HG03066 (cell line): Measurements from ENCODE around the gene MBNL2.

Source experiments
- ATAC-seq: cut with Tn5 transposase; IDR thresholded peaks from one replicate; pipeline ENCODE4 v1.9.1; 2021; ENCODE audit warnings: low read depth; ENCODE audit not compliant: unreplicated experiment

MBNL2 gene

DNA sequence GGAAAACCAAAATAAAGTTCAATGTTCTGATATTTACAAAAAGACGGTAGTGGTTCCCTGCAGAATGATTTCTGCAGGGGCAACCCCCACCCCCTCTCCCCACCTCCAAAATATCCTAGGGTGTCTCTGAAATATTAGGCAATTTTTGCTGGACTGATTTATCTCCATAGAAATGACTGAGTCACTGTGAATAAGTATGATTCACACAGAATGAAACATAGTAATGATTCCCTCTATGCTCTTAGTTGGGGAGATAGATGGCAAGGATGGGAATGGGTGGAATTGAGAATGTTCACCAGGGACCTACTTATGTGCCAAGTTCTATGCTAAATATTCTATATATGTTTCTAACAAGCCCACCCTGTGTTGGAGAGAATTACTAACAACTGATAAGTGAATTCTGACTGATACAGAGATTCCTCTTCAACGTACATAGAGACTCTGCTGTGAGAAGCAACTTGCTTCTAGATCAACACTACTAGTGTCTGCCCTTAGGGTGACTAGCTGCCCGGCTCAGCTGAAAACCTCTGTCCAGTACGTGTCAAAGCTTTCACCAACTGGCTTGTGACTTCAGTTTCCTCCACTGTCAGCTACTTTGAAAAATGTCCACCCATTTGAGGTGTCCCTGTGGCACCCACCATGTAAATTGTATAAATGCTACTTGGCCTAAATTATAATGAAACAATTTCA, 173.5 kb downstream of the MBNL2 start:
- ATAC-seq = no peak

DNA sequence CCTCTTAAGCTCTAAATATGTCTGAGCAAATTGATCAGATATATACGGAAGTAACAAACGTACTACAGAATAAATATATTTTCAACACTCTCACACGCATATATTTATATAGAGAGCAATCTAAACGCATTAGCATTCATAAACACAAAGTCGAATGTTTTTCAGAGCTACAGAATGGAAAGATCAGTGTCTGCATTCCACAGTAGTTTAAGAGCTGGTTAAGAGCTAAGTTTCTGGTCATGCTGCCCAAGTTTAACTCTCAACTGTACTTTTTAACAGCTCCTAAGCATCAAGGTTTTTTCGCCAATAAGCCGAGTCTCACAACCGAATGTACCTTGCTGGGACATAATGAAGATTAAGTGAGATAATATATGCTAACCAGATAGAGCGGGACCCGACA, 175.1 kb downstream of the MBNL2 start:
- ATAC-seq = no peak

DNA sequence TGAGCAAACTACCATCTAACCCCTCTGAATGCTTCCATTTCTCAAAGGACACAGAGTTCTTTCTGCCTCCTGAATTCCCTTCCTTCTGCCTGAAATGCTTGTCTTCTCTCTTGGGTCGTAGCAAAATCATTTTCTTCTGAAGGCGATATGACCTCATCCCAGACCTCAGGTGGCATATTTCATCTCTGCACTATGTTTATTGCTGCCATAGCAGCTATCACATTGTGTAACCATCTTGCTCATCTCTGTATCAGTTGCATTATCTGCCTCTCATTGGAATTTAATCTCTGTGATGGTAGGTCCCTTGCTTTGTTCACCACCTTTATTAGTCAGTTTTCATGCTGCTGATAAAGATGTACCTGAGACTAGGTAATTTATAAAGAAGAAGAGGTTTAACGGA, 179.3 kb downstream of the MBNL2 start:
- ATAC-seq = no peak

DNA sequence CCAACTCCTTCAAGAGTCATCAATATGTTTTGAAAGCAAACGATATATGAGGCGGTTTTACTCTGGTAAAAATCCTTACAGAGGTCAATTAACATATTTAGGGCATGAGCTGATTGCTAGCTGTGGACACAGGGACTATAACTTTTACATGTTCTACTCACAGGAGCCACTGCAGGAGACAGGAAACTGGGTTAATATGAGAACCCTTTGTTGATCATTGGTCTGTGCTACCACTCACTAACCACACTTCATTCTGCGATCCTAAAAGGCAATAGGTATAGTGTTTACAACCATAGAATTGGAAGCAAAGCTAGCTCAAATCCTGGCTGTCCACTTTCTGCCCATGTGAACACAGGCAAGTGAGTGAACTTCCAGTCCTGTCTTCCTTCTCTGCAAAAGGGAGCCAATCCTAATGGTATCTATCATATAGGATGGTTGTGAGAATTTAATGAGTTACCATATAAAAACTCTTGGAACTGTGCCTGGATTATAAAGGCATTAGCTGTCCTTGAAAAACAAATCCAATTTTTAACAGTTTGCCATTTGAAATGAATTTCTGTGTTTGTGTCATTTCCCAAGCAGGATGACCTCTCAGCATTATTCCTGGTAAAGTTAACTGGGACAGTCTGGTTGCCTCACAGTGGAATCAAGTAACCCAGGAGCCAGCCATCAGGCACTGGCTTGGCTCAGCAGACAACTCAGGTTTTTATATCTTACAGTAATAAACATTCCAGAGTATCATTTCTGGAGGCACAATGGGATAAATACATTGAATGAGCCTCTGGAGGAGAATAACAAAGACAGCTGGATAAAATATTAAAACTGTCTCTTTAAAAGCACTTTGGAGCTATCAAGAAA, 182.0 kb downstream of the MBNL2 start:
- ATAC-seq = no peak

DNA sequence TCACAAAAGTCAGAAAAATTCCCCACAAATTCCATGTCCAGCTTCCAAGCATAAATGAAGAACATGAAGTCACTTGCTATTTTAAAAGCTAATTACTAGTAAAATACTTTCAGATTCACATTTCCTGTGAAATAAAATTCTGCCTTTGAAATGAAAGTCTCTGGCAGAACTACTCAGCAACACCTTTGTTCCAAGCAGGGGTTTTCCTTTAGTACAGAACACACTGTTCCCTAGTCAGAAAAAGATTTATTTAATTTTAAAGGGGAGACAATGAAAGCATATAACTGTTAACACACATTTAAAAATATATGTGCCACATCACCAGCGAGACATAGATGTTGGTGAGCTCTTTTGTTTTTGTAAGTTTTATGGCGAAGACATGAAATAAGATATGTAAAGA, 185.4 kb downstream of the MBNL2 start:
- no peak for ATAC-seq

GRCh38 chr13:97408938-97409337, 186.8 kb downstream of the MBNL2 start:
- ATAC-seq = no peak

DNA sequence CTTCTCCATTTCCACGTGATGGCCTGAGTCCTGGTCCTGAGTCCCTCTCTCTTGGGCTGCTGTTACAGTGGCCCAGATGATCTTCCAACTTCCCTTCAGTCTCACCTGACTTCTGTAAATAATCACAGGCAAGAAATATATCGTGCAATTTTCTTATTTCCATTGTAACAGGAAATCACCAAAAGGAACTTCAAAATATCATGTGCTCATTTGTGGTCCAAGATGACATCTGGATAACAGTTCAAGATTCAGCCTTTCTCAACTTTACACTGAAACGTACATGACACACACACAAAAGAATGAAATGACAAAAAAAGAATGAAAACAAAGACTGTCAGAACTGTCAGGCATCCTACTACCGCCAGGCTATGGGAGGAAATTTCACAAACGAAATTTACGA, 189.9 kb downstream of the MBNL2 start:
- ATAC-seq = no peak

DNA sequence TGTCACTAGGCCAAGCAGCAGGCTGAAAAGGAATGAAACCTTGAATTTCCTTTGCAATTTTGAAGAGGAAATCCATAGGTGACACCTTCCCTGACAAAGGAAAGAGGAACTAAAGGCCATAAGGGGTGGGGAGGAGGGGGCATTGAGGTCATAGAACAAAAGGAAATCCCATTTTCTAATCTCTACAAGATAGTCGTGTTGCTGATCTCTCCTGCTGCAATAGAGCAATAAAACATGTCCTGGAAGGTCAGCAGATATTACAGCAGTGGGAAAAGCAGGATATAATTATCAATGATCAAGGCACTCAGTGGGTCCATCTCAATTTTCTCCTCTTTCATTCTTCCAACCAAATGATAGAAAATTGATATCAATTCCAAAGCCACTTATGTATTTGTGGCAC, 191.6 kb downstream of the MBNL2 start:
- no peak for ATAC-seq

- no peak for ATAC-seq
Observed at GRCh38 chr13:97414392-97414791, 192.3 kb downstream of the MBNL2 start.

GRCh38 chr13:97417698-97418097, 195.6 kb downstream of the MBNL2 start:
- ATAC-seq = no peak

GRCh38 chr13:97422118-97423054, 200.3 kb downstream of the MBNL2 start:
- ATAC-seq = no peak

- no peak for ATAC-seq
Observed at GRCh38 chr13:97423300-97424045, 201.3 kb downstream of the MBNL2 start.

DNA sequence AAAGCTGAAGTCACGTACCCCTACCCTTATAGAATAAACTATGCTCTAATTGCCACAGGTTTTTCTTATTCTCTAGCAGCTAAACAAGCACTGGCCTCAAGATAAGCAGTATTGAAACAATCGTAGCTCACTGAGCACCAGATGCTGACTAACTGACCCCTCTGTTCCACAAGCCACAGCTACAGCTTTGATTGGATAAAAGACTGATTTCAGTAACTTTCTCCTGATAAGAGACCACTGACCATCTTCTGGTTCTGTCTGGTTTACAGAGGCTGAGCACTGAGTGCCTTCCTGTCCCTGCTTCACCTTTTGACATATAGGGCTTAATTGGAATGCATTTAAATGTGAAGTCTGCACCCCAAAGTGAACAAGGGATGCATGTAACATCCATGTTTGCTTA, 203.5 kb downstream of the MBNL2 start:
- no peak for ATAC-seq

- no peak for ATAC-seq
Observed at GRCh38 chr13:97426695-97427094, 204.6 kb downstream of the MBNL2 start.

DNA sequence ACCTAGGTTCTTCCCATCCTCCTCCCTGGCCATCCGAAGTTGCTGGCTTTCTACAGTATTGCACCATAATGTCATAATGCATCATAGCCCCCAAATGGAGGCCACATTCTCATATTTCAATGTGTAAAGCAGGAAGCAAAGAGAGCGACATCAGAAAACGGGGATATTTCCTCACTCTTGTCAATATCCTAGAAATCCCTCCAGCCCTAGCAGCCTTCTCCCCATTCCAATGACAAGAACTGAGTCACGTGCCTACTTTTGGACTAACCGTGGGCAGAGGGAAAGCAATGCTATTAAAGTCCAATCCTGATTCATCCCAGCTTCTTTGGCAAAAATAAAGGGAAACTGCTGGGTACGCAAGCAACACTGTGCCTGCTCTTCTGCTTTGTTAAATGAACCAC, 207.5 kb downstream of the MBNL2 start:
- no peak for ATAC-seq

DNA sequence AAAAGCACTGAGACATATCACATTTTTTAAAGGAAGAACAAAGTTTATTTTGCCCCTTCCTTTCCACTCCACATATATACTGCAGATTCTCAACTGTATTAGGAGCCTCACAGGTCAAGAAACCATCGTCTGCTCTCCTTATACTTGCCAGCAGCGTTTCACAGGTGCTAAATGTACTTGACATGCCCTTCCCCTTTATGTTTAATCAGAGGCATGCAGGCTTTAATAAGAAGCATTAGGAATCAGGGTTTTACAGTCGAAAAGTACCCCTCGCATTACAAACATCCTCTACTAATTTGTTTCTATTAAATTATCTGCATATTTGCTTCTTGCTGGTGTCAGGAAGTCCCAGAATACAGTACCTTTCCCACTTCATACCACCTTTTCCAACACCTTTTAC, 208.2 kb downstream of the MBNL2 start:
- no peak for ATAC-seq

DNA sequence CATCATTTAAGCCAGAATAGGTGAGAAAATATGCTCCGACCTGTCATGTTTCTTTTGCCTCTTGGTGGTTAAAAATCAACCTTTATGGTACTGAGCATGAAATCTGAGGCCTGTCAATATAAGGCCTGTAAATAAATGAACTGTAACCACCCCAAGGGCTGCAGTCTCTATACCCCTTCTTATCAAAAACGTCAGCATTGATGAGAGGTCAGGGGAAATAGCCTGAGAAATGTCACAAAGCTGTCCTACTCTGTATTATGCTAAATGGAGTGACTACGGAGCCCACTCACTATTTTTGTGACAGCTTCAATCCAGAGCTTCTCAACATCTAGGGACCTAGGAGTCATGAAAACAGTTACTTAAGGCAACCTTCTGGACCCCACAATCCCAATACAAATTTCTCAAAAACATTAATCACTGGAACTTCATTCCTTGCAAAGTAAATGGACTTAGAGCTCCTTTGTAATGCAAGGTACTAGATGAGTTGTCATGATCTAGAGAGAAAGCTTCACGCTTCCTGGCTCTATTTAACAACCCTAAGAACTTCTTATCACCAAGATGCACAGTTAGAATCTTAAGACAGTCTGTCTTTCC, 209.1 kb downstream of the MBNL2 start:
- no peak for ATAC-seq

GRCh38 chr13:97432232-97432916, 210.2 kb downstream of the MBNL2 start:
- ATAC-seq = no peak
